SK-MEL-5 (cell line): ENCODE data around the gene NOLC1. TPM values are rescaled to one million over a fixed set of nuclear protein-coding genes. Genes with fewer than 3 reads are reported as not detected.

ENCODE experiments used
- DNase-seq: peaks from one replicate; pipeline ENCODE4 v3.0.0-alpha.2; 2016; ENCODE audit warnings: low read depth, low spot score
- in situ Hi-C: cut with HindIII; loops from 2 replicates; pipeline ENCODE4 v1.10.0; 2016; ENCODE audit warnings: low sequenced_read_pairs, high pct_unique_total_duplicates, low pct_unique_long_range_greater_than_20kb
- polyA plus RNA-seq, 2 experiments: library from polyadenylated mRNA; depleted of rRNA; stranded (reverse); fragments of >200 nt; gene quantifications; 2 replicates each; pipeline ENCODE4 v1.2.3, GENCODE V29; 2015
- total RNA-seq: library from RNA; depleted of rRNA; stranded (reverse); fragments of >200 nt; shearing (Covaris generic); gene quantifications from 2 replicates; pipeline ENCODE4 v1.2.3, GENCODE V29; 2014; rRNA removed

Gene NOLC1
- 64.7 and 65.5 TPM in 2 replicates for total RNA-seq
- 114 and 146 TPM in 2 replicates for polyA plus RNA-seq (2015; cell fraction: cytosol; rRNA removed)
- 96.5 and 131 TPM in 2 replicates for polyA plus RNA-seq (2015; cell fraction: nucleus; rRNA removed)

DNA sequence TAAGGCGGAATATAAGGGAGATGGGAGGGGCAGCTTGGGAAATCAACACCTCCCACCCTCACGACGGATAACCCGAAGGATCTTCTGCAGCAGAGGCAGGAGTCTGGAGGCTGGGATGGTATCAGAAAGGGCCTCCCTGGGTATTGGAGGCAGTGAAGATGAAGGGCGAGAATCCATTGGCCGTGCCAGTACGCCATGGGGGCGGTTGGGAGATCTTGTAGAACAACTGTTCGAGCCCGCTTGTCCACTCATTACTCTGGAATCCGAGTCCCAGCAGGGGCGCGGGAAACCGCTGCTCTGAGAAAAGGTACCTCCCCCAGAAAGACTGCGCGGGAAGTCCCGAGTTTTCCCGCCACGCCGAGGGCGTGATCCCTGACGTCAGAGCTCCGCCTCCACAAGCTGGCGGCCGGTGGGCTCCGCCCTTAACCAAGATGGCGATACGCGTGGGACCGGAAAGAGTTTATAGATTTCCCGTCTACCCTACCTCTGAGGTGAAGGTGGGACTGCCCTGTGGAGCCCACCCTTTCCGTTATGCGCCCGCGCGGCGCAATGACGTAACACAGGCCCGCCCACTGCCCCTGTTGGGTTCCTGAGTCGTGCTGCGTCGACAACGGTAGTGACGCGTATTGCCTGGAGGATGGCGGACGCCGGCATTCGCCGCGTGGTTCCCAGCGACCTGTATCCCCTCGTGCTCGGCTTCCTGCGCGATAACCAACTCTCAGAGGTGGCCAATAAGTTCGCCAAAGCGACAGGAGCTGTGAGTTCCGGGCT is at the start of gene NOLC1:
Gene NOLC1, plus strand, starts transcription at position 616 of the 771 bp plus-strand sequence. Its CDS starts 22 bp downstream, at position 638.
- in situ Hi-C loops: no loop called here
- DNase-seq: peak; percentile 97

DNA sequence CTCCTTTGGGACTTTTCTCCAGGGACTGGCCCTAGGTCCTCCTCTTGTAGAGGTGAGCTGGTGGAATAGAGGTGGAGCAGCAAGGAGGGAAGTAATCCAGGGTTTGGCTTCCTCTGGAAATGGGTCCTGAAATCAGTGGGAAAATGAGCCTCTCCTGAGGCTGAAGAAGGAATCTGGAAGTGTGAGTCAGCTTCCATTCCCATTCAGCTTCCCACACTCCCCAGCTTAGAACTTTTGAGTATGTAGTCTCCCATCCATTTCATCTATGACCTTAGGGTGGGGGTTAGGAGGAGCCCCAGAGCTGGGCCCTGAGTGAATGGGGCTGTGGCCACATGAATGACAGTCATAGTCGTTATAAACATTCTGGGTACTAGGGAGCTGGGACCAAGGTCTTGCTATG is 49.8 kb upstream of the NOLC1 start:
- no peak for DNase-seq
- in situ Hi-C loops: no loop called here

DNA sequence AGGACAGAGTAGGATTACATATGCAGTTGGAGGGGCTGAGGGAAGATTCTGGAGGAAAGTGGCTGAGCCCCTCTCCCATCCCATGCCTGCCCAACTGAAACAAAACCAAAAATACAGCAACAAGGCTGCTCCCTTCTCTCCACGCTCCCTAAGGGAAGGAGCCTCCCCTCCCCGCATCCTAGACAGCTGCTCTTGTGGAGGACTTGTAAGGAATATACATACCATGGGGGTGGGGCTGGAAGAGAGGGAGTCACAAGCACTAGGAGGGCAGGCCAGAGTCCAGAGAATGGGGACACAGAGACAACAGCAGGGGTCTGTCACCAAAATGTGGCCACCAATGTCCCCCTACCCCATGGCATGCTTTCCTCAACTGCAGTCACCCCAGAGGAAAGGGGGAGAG is 45.2 kb upstream of the NOLC1 start:
- in situ Hi-C loops: no loop called here
- no peak for DNase-seq

DNA sequence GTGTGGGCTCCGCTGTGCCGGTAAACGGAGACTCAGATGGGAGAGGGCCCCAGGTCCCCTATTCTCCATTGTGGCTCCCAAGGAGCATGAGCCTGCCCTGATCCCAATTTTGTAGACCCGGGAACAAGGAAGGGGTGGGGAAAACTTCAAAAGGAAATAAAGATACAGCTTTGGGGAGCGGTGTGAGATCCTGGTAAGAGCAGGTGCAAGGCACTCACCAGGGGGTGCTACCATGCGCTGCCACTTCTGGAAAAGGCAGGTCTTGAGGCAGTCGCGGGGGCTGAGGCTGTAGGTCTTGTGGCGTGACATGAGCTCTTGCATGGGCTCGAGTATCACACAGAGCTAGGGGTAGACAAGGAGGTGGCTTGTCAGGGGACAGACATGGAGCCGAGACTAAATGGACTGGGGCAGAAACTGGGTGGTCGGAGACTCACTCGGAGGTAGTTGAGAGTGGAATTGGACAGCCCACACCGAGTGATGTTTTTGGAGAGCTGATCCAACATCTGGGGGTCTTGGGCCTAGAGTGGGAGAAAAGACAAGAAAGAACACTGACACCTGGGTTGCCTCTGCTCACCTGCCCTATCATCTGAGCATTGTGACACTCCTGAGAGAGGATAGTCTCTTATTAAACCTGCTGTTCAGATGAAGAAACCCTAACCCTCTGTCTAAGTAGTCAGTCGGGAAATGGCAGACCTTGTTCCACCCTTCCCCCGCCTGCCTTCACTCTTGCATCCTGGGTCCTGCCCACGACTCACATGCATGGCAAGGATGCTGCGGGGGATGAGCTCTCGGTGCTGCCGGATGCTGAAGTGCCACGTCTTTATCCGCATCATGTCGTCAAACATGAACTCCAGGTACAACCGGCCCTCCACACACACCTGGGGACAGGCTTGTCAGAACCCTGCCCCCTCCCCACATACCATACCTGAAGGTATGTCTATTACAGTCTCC is 42.7 kb upstream of the NOLC1 start:
- no peak for DNase-seq
- in situ Hi-C loops: no loop called here

DNA sequence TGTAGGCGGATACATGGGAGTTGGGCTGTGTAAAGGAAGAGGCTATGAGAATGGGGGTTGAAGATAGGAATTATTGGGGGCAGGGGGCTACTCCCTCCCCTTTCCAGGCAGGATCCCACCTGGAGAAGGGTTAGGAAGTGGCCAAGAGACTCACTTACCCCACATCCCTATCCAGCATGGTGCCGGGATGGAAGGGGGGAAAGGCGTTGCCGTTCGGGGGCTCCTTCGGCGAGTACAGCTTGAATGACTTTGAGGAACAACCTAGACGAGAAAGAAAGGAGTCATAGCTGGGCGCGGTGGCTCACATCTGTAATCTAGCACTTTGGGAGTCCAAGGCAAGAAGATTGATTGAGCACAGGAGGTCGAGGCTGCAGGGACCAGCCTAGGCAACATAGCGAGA is 40.9 kb upstream of the NOLC1 start:
- in situ Hi-C loops: no loop called here
- no peak for DNase-seq

DNA sequence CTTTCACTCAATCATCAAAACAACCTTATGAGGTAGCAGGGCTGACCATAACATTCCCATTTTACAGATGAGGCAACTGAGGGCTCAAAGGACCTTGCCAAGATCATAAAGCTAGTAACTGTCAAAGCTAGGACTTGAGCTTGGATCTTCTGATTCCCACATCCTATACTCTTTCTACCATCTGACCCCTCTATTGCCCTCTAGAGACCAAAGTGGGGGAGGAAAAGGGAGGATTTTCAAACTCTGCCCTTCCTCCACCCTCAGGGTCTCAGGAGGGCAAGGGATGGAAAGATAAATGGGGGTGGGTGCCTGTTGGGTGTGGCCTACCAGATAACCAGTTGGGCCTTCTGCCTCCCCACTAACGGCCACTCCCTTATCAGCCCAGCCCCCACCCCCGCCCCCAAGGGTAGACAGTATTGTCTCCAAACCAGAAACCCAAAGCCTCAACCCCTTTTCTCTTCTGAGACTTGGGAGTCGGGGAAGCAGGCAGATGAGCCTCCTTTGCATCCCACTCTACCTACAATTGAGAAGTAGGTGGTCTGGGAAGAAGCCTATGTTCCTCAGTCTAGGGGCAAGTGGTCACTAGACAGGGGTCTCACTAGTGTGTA is 39.9 kb upstream of the NOLC1 start:
- DNase-seq: peak; percentile 38
- in situ Hi-C loops: no loop called here

DNA sequence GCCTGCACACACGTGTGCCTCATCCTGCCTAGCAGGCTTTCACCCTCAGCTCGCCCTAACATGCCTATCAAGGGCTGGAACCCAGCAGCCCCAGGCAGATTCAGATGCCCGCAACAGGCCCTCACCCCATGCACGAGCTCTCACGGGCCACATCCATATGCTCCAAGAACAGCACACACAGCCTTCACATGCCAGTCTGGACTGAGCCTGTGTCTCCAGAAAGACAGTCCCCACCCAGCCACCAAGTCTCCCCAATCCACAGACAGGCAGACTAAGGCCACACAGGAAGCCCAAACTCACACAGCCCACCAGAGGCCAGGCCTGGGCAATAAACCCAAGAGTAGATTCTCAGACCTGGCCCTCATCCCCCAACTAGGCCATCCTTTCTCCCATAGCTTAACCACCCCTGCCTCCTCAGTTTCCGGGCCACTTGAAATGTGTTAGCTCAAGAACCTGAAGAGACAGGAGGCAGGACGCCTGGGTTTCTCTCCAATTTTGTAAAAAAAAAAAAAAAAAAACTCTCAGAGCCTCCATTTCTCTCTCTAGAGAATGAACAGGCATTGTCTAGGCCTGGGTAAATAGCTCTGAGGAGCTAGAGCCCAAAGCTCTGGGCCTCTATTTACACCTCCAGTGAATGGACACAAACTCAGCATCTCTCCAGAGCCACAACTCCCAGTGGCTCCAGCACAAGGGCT is 38.8 kb upstream of the NOLC1 start:
- no peak for DNase-seq
- in situ Hi-C loops: no loop called here

DNA sequence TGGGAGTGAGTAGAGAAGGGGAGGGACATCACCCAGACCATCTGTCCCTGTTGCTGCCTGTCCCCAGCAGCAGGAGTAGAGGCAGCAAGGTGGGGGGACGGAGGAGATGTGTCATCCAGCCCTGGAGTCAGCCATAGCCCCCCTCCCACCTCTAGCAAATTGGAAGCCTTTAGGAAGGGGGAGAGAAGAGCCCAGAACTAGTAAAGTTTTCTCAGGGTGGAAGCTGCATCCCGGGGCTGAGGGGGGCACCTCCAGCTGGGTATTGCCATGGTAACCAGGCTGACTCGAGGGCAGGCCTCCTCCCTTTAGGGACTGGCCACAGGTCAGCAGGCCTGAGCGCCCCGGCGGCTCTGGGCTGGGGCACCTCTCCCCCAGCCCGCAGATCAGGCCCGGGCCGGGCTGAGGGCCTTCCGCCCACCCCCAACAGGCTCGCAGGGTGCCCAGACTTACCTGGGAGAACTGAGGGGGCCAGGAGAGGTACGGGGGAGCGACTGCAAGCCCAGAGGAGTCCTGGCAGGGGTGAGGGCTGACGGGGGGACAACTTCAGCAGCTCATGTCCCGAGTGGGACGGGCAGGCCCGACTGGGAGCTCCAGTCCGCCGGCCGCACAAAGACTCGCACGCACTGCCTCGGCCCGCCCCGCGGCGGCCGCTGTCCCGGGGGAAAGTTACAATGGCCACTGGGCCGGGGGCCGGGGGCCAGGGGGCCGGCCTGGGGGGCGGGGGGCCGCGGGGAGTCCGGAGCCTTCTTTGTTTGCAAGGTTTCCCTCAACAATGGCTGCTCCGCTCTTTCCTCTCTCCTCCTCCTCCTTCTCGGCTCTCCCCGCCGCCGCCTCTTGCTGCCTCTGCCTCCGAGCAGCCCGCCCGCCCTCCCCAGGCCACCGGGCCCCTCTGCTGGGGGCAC is 38.0 kb upstream of the NOLC1 start:
- no peak for DNase-seq
- in situ Hi-C loops: no loop called here

DNA sequence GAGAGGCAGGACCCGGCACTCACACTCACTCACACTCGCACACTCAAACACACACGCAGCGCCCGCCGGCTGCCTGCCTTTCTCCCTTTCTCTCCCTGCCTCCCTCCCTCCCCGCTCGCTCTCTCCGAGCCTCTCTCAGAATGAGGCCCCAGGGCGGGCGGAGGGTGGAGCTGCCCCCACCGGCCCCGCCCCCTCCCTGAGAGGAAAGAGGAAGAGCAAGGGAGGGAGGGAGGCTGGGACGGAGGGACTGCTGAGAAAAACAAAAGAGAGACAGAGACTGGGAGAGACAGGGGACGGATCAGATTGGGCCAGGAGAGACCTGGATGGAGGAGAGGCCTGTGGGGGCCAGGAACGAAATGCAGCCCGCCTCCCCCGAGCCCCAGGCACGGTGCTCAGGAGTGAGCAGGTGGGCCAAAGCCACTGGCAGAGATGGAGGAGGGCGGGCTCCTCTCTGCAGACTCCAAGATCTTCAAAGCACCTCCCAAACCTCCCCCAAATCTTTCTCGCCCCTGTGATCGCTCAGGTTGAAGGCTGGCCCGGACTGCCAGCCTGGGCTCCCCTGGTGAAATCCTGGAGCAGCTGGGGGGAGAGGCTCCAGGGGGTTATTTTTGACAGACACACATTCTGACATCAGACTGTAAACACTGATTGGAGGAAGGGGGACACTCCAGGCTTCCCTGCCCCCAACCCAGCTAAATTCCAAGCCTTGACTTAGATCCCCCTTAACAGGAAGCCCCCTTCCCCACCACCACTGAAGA is 37.1 kb upstream of the NOLC1 start:
- in situ Hi-C loops: no loop called here
- DNase-seq: peak; percentile 80

DNA sequence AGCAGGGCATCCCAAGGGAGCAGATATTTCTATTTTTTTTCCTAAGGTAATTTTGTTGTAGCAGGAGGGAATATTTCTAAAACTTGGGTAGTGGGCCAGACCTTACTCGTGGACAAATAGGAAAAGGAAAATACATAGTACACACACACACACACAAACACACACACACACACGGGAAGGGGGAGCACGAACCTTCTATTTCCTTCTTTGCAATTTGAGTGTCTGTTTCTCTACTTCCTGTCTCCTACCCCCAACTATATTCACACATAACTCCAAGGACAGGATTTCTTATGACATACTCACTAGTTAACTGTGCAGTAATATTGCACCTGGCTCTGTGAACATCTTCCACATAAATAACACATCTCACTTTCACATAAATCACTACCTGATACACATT is 36.4 kb upstream of the NOLC1 start:
- in situ Hi-C loops: no loop called here
- no peak for DNase-seq

DNA sequence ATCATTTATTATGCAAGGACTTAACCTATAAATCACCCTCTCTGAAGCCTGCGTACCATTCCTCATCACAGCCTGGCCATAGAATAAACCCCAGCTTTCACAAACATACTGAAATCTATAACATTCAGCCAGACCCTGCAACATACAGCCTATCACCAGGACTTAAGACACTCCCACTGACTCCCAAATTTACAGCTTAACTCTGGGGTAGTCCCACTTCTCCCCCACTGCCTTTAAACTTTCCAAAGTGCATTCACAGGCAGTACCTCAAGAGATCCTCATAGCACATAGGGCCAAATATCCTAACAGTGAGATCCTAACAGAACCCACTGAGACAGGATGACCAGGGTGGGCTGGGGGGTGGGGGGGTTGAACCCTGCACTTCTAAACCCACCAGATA is 35.5 kb upstream of the NOLC1 start:
- no peak for DNase-seq
- in situ Hi-C loops: no loop called here

DNA sequence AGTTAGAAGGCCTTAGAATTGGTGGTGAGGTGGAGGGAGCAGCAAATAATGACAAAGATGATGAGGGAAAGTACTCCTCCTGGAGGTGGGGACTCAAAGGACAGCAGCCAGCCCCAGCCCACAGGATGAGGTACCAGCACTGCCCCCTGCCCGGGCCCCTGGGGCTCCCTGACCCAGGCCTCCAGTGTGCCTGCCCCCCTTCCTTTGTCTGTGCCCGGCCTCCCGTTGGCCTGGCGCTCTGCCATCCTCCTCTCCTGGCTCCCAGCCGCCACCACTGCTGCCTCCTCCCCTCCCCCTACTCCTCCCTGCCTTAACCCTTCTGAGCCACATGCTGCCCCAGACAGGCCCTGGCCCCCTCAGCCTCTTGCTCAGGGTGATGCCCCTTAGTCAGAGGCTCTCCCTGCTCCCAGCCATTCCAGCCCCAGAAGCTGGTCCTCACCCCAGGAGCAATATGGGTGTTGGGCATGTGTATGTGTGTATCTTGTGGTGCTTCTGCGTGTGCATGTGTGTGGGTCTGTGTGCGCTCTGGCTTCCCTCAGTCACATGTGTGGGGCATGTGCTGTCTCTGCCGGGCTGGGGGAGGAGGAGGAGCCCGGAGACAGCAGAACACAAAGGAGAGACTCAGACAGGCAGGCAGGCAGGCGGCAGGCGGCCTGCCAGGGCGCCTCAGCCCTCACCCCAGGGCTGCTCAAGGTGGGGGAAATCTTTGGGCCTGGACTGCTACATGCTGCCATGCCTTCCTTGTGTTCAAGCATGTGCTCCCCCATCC is 34.6 kb upstream of the NOLC1 start:
- in situ Hi-C loops: no loop called here
- peak; percentile 86 for DNase-seq

DNA sequence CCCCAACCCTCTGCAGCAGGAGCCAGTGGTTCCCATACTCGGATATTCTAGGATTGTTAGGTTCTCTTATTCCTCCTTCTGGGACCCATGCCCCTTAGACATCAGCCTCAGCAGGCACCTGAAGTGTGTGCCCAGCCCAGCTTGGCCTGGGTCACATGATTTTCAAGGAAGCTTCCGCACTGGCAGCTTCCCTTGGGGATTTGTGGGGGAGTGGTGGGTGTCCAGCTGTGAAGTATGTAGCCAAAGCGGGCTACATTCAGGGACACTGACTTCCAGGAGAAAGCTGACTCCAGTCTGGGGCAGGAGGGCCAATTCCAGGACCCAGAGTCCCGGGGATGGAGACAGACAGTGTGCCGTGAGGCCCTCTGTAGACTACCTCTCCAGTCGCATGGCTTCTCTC is 33.3 kb upstream of the NOLC1 start:
- in situ Hi-C loops: no loop called here
- peak; percentile 49 for DNase-seq

DNA sequence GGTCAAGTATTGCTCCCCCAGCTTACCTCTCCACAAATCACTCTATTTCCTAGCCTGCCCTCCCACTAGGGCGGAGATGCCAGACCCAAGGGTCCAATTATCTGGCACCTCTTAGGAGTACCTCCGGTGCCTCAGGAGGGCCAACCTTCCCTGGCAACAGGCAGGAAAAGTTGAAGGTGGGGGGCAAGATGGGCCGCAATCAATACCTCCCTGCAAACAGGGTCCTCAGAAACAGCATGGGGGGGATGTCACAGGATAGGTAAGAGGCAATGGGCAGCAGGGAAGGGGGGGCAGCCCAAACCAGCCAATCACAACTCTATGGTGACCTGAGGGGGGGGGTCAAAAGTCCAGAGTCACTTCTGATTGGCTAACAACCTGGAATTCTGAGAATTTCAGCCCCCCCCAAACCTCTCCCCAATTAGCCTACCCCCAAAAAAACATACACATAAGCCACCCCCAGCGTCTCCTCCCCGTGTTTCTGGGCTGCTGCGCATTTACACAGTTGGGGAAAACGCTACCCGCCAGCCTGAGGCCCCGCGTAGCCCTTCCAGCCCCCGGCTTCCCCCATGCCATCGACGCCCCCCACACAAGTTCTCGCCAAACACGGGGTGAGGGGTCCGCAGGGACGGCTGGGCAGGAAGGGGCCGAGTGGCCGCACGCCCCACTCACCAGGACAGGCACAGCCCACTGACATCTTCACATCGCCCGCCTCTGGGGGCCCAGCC is 32.6 kb upstream of the NOLC1 start:
- DNase-seq: peak; percentile 74
- in situ Hi-C loops: no loop called here
